Measurements from ENCODE around the gene CCDC177.
"Not testable (repeated sequence)": the region's sequence is repeated elsewhere in the genome, so short reads cannot be mapped to it uniquely, and the experiment has no call there.

DNA sequence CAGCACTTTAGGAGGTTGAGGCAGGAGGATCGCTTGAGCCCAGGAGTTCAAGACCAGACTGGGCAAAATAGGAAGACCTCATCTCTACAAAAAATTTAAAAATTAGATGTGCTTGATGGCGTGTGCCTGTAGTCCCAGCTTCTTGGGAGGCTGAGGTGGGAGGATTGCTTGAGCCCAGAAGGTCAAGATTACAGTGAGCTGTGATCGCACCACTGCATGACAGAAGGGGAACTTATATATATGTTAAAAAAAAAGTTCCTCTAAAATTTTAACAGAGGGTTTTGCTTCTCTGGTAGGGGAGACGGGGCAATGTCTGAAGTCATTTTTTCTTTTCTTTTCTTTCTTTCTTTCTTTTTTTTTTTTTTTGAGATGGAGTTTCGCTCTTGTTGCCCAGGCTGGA is 24.8 kb upstream of the CCDC177 start:
- TF ChIP-seq, protein P1, sequence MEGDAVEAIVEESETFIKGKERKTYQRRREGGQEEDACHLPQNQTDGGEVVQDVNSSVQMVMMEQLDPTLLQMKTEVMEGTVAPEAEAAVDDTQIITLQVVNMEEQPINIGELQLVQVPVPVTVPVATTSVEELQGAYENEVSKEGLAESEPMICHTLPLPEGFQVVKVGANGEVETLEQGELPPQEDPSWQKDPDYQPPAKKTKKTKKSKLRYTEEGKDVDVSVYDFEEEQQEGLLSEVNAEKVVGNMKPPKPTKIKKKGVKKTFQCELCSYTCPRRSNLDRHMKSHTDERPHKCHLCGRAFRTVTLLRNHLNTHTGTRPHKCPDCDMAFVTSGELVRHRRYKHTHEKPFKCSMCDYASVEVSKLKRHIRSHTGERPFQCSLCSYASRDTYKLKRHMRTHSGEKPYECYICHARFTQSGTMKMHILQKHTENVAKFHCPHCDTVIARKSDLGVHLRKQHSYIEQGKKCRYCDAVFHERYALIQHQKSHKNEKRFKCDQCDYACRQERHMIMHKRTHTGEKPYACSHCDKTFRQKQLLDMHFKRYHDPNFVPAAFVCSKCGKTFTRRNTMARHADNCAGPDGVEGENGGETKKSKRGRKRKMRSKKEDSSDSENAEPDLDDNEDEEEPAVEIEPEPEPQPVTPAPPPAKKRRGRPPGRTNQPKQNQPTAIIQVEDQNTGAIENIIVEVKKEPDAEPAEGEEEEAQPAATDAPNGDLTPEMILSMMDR (optimal IDR thresholded peaks at IDR 0.05 in 1 of 3, IDR thresholded peaks at IDR 0.05 in 1 of 3, conservative IDR thresholded peaks at IDR 0.05 in 1 of 3; ENCODE audit: extremely low read depth in 1 of 3, insufficient read depth in 2 of 3, low read length in 3 of 3) = not testable (repeated sequence)
- not testable (repeated sequence) for TF ChIP-seq EZH2 (IDR thresholded peaks at IDR 0.05; ENCODE audit: low read length)

Measured in keratinocyte (primary cell).